B cell (primary cell): ENCODE results near the gene PYGO2. TPM values are rescaled to one million over a fixed set of nuclear protein-coding genes. Genes with fewer than 3 reads are reported as not detected.

Experiments
- ATAC-seq: fragments of 200-7000 bp; cut with Tn5 transposase; one replicate; pipeline ENCODE4 v1.10.0; 2021; ENCODE audit warnings: low read depth, mild to moderate bottlenecking, moderate number of reproducible peaks, moderate library complexity
- CTCF ChIA-PET: fragments of 350-600 bp; sonication (Branson Sonifier 250); formaldehyde crosslinking; loops from one replicate; lab custom pipeline; 2021; ENCODE audit warnings: antibody characterized with exemption, inconsistent platforms; lab: Charles Lee
- POLR2A ChIA-PET: fragments of 350-600 bp; sonication (Branson Sonifier 250); formaldehyde crosslinking; loops from one replicate; lab custom pipeline; 2021; ENCODE audit warnings: antibody characterized with exemption; lab: Charles Lee
- DNase-seq: peaks from one replicate; pipeline ENCODE4 v3.0.0; 2013
- H2AFZ ChIP-seq: 2 replicates; pipeline ENCODE4 v1.6.1; 2012; ENCODE audit warnings: mild to moderate bottlenecking, low read depth, low read length; ENCODE audit not compliant: insufficient read depth, poor library complexity, severe bottlenecking
- H3K27ac ChIP-seq, 2 donors: 1 replicate in 1 of 2; 2 replicates in 1 of 2; pipeline ENCODE4 v1.5.1; 2012 to 2013; ENCODE audit warnings: low read length in 2 of 2, mild to moderate bottlenecking in 2 of 2, moderate library complexity in 1 of 2
- H3K27me3 ChIP-seq, 4 experiments: fragments of 200-600 bp in 1 of 4; sonication (generic) in 1 of 4; replicated peaks in 1 of 4; 1 replicate in 2 of 4; 2 replicates in 2 of 4; pipeline versions ENCODE4 v1.6.1 to v1.7.0; 2013 to 2016; ENCODE audit warnings: low read length in 3 of 4, mild to moderate bottlenecking in 2 of 4, mixed read lengths in 1 of 4, moderate library complexity in 1 of 4; ENCODE audit not compliant: insufficient read depth in 4 of 4, control insufficient read depth in 3 of 4; ENCODE audit errors: control extremely low read depth in 1 of 4
- H3K36me3 ChIP-seq, 2 experiments: replicated peaks in 1 of 2; 1 replicate in 1 of 2; 2 replicates in 1 of 2; pipeline versions ENCODE4 v1.6.1 to v1.7.1; 2013; ENCODE audit warnings: low read length in 1 of 2; ENCODE audit not compliant: insufficient read depth in 2 of 2, control insufficient read depth in 1 of 2; ENCODE audit errors: control extremely low read depth in 1 of 2, extremely low read depth in 1 of 2
- H3K4me1 ChIP-seq, 2 donors: fragments of 200-600 bp in 1 of 2; sonication (generic) in 1 of 2; 1 replicate in 1 of 2; 2 replicates in 1 of 2; pipeline versions ENCODE4 v1.5.1 to v1.6.1; 2013 to 2017; ENCODE audit warnings: low read length in 2 of 2; ENCODE audit not compliant: control insufficient read depth in 2 of 2, insufficient read depth in 2 of 2
- H3K4me2 ChIP-seq: replicated peaks from 2 replicates; pipeline ENCODE3; 2012; ENCODE audit warnings: mild to moderate bottlenecking, low read depth, low read length; ENCODE audit not compliant: poor library complexity, severe bottlenecking
- H3K4me3 ChIP-seq, 5 experiments: fragments of 200-600 bp in 1 of 5; sonication (generic) in 1 of 5; 1 replicate in 3 of 5; 2 replicates in 2 of 5; pipeline versions ENCODE4 v1.5.1 to v1.7.0; 2011 to 2016; ENCODE audit warnings: low read length in 4 of 5, mild to moderate bottlenecking in 4 of 5, low read depth in 2 of 5, control low read depth in 1 of 5, moderate library complexity in 1 of 5; ENCODE audit not compliant: insufficient read depth in 1 of 5; ENCODE audit errors: control extremely low read depth in 1 of 5, extremely low read depth in 1 of 5
- H3K79me2 ChIP-seq: fragments of 200-600 bp; sonication (generic); one replicate; pipeline ENCODE4 v1.6.0; 2016; ENCODE audit warnings: low read length; ENCODE audit not compliant: control insufficient read depth, insufficient read depth
- H3K9ac ChIP-seq: fragments of 200-600 bp; sonication (generic); 2 replicates; pipeline ENCODE4 v1.6.1; 2017; ENCODE audit warnings: mild to moderate bottlenecking, low read length, moderate library complexity
- H3K9me3 ChIP-seq, 3 donors: one replicate each; pipeline versions ENCODE4 v1.6.1 to v1.7.1; 2013; ENCODE audit warnings: low read length in 2 of 3; ENCODE audit not compliant: control insufficient read depth in 2 of 3, insufficient read depth in 1 of 3; ENCODE audit errors: control extremely low read depth in 1 of 3
- H4K20me1 ChIP-seq: 2 replicates; pipeline ENCODE4 v1.6.0; 2012; ENCODE audit warnings: mild to moderate bottlenecking, low read length; ENCODE audit not compliant: insufficient read depth, control insufficient read depth, poor library complexity, severe bottlenecking
- H3K27ac Mint-ChIP-seq: one replicate; pipeline ENCODE4 v1.8.0; 2021; ENCODE audit warnings: mixed read lengths
- H3K27me3 Mint-ChIP-seq: one replicate; pipeline ENCODE4 v1.8.0; 2021; ENCODE audit warnings: mixed read lengths
- H3K4me1 Mint-ChIP-seq: one replicate; pipeline ENCODE4 v1.8.0; 2021; ENCODE audit warnings: mixed read lengths
- H3K4me3 Mint-ChIP-seq: one replicate; pipeline ENCODE4 v1.8.0; 2021; ENCODE audit warnings: mixed read lengths
- H3K9me3 Mint-ChIP-seq: one replicate; pipeline ENCODE4 v1.8.0; 2022; ENCODE audit warnings: mixed read lengths; ENCODE audit not compliant: insufficient read depth
- EZH2 ChIP-seq: IDR thresholded peaks from 2 replicates; pipeline ENCODE4 v1.6.1; 2012; ENCODE audit warnings: borderline replicate concordance, low read depth, mild to moderate bottlenecking, moderate library complexity, low read length; ENCODE audit not compliant: insufficient read depth, poor library complexity, severe bottlenecking
- WGBS: methylation state at CpG from one replicate; pipeline ENCODE4 v1.1.5; 2013; ENCODE audit warnings: missing lambda C conversion rate; ENCODE audit not compliant: insufficient coverage; 5-methylcytosine and 5-hydroxymethylcytosine counted together
- intact Hi-C: fragments of 100-400 bp; cut with micrococcal nuclease; formaldehyde crosslinking; loops from one replicate; pipeline ENCODE4 v1.10.0; 2022
- polyA plus RNA-seq: library from polyadenylated mRNA; depleted of rRNA; stranded (reverse); fragments of >200 nt; gene quantifications from 2 replicates; pipeline ENCODE4 v1.2.3, GENCODE V29; 2012
- total RNA-seq, 2 donors: library from RNA; stranded (reverse); fragments of 120-200 nt in 1 of 2; gene quantifications; 1 replicate in 1 of 2; 2 replicates in 1 of 2; pipeline versions ENCODE4 v1.2.3 to v1.2.4, GENCODE V29; 2013 to 2022
- TF ChIP-seq, protein P1 (sequence below): fragments of 200-600 bp; IDR thresholded peaks from one replicate; pipeline ENCODE4 v1.8.0; 2022; ENCODE audit warnings: antibody characterized with exemption, mild to moderate bottlenecking

The PYGO2 gene
- total and polyA plus RNA-seq, 2 donors (not counting 1 experiment from before 2014, with no cell fraction given) = 22.2 to 52.7 TPM

- H3K9ac ChIP-seq = peak within 1 kb of the TSS; percentile 87
- H3K79me2 ChIP-seq = peaks cover 64% of the 10 kb centered on the region
- H3K4me1 Mint-ChIP-seq = peaks cover 11% of the 10 kb centered on the region
- ATAC-seq (peak; percentile 99), DNase-seq (peak; percentile 98)
- intact Hi-C loops = loop anchor here (1.0 to 2.0 kb wide), 6 partner anchors 8 to 68 kb away; partner anchors contain the start of genes ADAM15, PYGO2 and ZBTB7B
- H3K4me1 ChIP-seq = peaks cover 13 to 19% of the 10 kb centered on the region in 2 donors
- H4K20me1 ChIP-seq = peaks cover 17% of the 10 kb centered on the region
- H3K4me3 ChIP-seq = peak within 1 kb of the TSS; percentile 58 to 93 (median 85)
- TF ChIP-seq EZH2 = no peak
- TF ChIP-seq, protein P1, sequence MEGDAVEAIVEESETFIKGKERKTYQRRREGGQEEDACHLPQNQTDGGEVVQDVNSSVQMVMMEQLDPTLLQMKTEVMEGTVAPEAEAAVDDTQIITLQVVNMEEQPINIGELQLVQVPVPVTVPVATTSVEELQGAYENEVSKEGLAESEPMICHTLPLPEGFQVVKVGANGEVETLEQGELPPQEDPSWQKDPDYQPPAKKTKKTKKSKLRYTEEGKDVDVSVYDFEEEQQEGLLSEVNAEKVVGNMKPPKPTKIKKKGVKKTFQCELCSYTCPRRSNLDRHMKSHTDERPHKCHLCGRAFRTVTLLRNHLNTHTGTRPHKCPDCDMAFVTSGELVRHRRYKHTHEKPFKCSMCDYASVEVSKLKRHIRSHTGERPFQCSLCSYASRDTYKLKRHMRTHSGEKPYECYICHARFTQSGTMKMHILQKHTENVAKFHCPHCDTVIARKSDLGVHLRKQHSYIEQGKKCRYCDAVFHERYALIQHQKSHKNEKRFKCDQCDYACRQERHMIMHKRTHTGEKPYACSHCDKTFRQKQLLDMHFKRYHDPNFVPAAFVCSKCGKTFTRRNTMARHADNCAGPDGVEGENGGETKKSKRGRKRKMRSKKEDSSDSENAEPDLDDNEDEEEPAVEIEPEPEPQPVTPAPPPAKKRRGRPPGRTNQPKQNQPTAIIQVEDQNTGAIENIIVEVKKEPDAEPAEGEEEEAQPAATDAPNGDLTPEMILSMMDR = no peak
- WGBS = 0% methylated on average over 26 of the region's 26 CpGs
- peaks cover 5 to 16% of the 10 kb centered on the region in 2 experiments for H3K36me3 ChIP-seq
- peak within 1 kb of the TSS; percentile 30 to 84 for H3K27ac ChIP-seq
- H3K4me2 ChIP-seq = peak within 1 kb of the TSS; percentile 87
- H3K27me3 Mint-ChIP-seq = no peaks in the 10 kb centered on the region
- no peaks in the 10 kb centered on the region for H3K9me3 ChIP-seq
- H3K9me3 Mint-ChIP-seq = no peaks in the 10 kb centered on the region
- H3K27ac Mint-ChIP-seq = peak within 1 kb of the TSS; percentile 50
- CTCF ChIA-PET = interaction anchor here (0.8 to 9.8 kb wide), 11 partner anchors 9 to 190 kb away, joined by 3 to 72 read pairs (median 8); partner anchors contain the start of genes CKS1B, KRTCAP2, PBXIP1 and PYGO2
- no peak within 1 kb of the TSS for H3K4me3 Mint-ChIP-seq
- POLR2A ChIA-PET = interaction anchor here (0.5 to 1.7 kb wide), 7 partner anchors 9 to 375 kb away, joined by 3 to 14 read pairs (median 5); partner anchors contain the start of gene PMVK
- no peaks in the 10 kb centered on the region for H3K27me3 ChIP-seq
- peak within 1 kb of the TSS; percentile 91 for H2AFZ ChIP-seq
Observed at GRCh38 chr1:154982897-154983648, 21.5 kb upstream of the PYGO2 start, which contains the start of gene FLAD1. TSS of gene FLAD1 (plus strand) at chr1:154983344. CDS start at chr1:154983695, 351 bp downstream.
